ENCODE results near the gene TSEN54. TPM values are rescaled to one million over a fixed set of nuclear protein-coding genes. Genes with fewer than 3 reads are reported as not detected.

TSEN54 gene
- total RNA-seq, 1 experiment from 2014 or later: 36.6 TPM

DNA sequence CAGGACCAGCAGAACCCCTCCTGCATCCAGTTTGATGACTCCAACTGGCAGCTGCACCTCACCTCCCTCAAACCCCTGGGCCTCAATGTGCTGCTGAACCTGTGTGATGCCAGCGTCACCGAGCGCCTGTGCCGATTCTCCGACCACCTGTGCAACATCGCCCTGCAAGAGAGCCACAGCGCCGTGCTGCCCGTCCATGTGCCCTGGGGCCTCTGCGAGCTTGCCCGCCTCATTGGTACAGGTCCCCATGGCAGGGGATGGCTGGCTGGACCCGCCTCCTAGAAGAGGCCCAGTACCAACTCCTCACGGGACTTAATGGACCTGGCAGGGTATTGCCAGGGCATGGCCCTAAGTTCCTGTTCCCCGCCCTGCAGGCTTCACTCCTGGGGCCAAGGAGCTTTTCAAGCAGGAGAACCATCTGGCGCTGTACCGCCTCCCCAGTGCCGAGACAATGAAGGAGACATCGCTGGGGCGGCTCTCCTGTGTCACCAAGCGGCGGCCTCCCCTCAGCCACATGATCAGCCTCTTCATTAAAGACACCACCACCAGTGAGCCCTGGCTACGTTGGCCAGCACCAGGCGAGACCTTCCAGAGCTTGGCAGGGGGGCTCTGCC, 23.7 kb upstream of the TSEN54 start:
- TF ChIP-seq, protein P1, sequence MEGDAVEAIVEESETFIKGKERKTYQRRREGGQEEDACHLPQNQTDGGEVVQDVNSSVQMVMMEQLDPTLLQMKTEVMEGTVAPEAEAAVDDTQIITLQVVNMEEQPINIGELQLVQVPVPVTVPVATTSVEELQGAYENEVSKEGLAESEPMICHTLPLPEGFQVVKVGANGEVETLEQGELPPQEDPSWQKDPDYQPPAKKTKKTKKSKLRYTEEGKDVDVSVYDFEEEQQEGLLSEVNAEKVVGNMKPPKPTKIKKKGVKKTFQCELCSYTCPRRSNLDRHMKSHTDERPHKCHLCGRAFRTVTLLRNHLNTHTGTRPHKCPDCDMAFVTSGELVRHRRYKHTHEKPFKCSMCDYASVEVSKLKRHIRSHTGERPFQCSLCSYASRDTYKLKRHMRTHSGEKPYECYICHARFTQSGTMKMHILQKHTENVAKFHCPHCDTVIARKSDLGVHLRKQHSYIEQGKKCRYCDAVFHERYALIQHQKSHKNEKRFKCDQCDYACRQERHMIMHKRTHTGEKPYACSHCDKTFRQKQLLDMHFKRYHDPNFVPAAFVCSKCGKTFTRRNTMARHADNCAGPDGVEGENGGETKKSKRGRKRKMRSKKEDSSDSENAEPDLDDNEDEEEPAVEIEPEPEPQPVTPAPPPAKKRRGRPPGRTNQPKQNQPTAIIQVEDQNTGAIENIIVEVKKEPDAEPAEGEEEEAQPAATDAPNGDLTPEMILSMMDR (conservative IDR thresholded peaks at IDR 0.05; ENCODE audit: low read depth, low read length): no peak
- no peak for TF ChIP-seq EZH2 (IDR thresholded peaks at IDR 0.05; ENCODE audit: borderline replicate concordance, low read depth, low read length, poor library complexity, severe bottlenecking)
- intact Hi-C loops (cut with micrococcal nuclease; ENCODE audit: unreplicated experiment): no loop called here
- Histone ChIP-seq H3K4me1 (ENCODE audit: insufficient read depth, low read length, poor library complexity, severe bottlenecking) (no peaks in the 10 kb centered on the region), H3K4me3 (ENCODE audit: low read depth, low read length, poor library complexity, severe bottlenecking) (no peak overlapping the region), H3K36me3 (ENCODE audit: insufficient read depth, low read length, poor library complexity, severe bottlenecking) (peaks cover 27% of the 10 kb centered on the region), H3K27me3 (replicated peaks; ENCODE audit: insufficient read depth, low read depth, low read length, poor library complexity) (no peaks in the 10 kb centered on the region), H3K9me3 (ENCODE audit: low read depth, low read length, poor library complexity, severe bottlenecking) (no peaks in the 10 kb centered on the region), H3K27ac (ENCODE audit: low read depth, low read length, poor library complexity, severe bottlenecking) (no peak overlapping the region)
- ChIA-PET POLR2A (ENCODE audit: low non-redundant PET) (no interaction called here), CTCF (no interaction called here)
- DNase-seq (ENCODE audit: low spot score): no peak
- BruUV-seq (replicated peaks): no TSS peak

DNA sequence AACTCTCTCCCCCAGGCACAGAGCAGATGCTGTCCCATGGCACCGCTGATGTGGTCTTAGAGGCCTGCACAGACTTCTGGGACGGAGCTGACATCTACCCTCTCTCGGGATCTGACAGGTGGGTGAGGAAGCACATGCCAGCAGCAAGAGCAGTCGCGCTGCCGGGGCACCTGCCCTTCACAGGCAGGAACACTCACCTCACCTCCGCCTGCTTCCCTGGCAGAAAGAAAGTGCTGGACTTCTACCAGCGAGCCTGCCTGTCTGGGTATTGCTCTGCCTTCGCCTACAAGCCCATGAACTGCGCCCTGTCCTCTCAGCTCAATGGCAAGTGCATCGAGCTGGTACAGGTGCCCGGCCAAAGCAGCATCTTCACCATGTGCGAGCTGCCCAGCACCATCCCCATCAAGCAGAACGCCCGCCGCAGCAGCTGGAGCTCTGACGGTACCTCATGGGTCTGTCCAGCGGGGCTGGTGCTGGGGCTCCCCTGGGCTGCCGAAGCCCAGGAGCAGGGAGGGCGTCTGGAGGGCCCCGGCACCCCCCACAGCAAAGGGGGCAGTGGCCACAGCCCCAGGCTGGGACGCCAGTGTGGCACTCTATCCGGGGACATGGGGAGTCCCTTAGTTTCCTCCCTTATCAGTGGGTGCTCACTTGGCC, 22.7 kb upstream of the TSEN54 start:
- H3K36me3 ChIP-seq (ENCODE audit: insufficient read depth, low read length, poor library complexity, severe bottlenecking): peaks cover 31% of the 10 kb centered on the region
- no peak overlapping the region for H3K27ac ChIP-seq (ENCODE audit: low read depth, low read length, poor library complexity, severe bottlenecking)

DNA sequence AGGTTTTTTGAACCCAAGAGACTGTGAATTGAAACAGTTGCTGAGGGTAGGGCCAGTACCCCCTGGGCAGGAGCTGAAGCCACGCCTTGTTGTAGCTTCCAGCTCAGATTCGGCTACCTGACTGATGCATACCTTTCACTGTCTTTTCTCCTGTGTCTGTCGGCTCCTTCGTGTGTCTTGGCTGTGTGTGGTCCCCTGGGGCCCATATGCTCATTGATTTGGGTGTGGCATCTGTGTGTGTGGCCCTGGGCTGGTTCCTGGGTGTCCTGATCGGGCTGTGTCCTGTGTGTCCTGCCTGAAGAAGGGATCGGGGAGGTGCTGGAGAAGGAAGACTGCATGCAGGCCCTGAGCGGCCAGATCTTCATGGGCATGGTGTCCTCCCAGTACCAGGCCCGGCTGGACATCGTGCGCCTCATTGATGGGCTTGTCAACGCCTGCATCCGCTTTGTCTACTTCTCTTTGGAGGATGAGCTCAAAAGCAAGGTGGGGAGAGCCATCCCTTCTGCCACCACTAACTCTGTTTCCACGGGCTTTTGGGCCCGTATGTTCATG, 21.9 kb upstream of the TSEN54 start:
- ChIA-PET POLR2A (ENCODE audit: low non-redundant PET) (no interaction called here), CTCF (no interaction called here)
- no peak for TF ChIP-seq EZH2 (IDR thresholded peaks at IDR 0.05; ENCODE audit: borderline replicate concordance, low read depth, low read length, poor library complexity, severe bottlenecking)
- TF ChIP-seq, protein P1 (conservative IDR thresholded peaks at IDR 0.05; ENCODE audit: low read depth, low read length): no peak
- no TSS peak for BruUV-seq (replicated peaks)
- H3K27ac ChIP-seq (ENCODE audit: low read depth, low read length, poor library complexity, severe bottlenecking): no peak overlapping the region
- no peaks in the 10 kb centered on the region for H3K4me1 ChIP-seq (ENCODE audit: insufficient read depth, low read length, poor library complexity, severe bottlenecking)
- H3K27me3 ChIP-seq (replicated peaks; ENCODE audit: insufficient read depth, low read depth, low read length, poor library complexity): no peaks in the 10 kb centered on the region
- no peak overlapping the region for H3K4me3 ChIP-seq (ENCODE audit: low read depth, low read length, poor library complexity, severe bottlenecking)
- no peak for DNase-seq (ENCODE audit: low spot score)
- peaks cover 37% of the 10 kb centered on the region for H3K36me3 ChIP-seq (ENCODE audit: insufficient read depth, low read length, poor library complexity, severe bottlenecking)
- no peaks in the 10 kb centered on the region for H3K9me3 ChIP-seq (ENCODE audit: low read depth, low read length, poor library complexity, severe bottlenecking)
- intact Hi-C loops (cut with micrococcal nuclease; ENCODE audit: unreplicated experiment): no loop called here

More for the DNA sequence above, 22.7 kb upstream of the TSEN54 start:
- TF ChIP-seq, protein P1 (conservative IDR thresholded peaks at IDR 0.05; ENCODE audit: low read depth, low read length): no peak
- no peak for TF ChIP-seq EZH2 (IDR thresholded peaks at IDR 0.05; ENCODE audit: borderline replicate concordance, low read depth, low read length, poor library complexity, severe bottlenecking)
- POLR2A ChIA-PET (ENCODE audit: low non-redundant PET): no interaction called here
- no peak overlapping the region for H3K4me3 ChIP-seq (ENCODE audit: low read depth, low read length, poor library complexity, severe bottlenecking)
- intact Hi-C loops (cut with micrococcal nuclease; ENCODE audit: unreplicated experiment): no loop called here
- CTCF ChIA-PET: no interaction called here
- no TSS peak for BruUV-seq (replicated peaks)
- no peaks in the 10 kb centered on the region for H3K4me1 ChIP-seq (ENCODE audit: insufficient read depth, low read length, poor library complexity, severe bottlenecking)
- DNase-seq (ENCODE audit: low spot score): no peak
- no peaks in the 10 kb centered on the region for H3K9me3 ChIP-seq (ENCODE audit: low read depth, low read length, poor library complexity, severe bottlenecking)
- no peaks in the 10 kb centered on the region for H3K27me3 ChIP-seq (replicated peaks; ENCODE audit: insufficient read depth, low read depth, low read length, poor library complexity)

Data from A673 (cell line).